Liver (tissue), 9 donors: ENCODE results near the gene ACOT12. TPM values are rescaled to one million over a fixed set of nuclear protein-coding genes. Genes with fewer than 3 reads are reported as not detected.

Experiments
- DNase-seq: peaks from one replicate; pipeline ENCODE4 v3.0.0-alpha.2; 2017; ENCODE audit warnings: low spot score
- H3K27ac ChIP-seq, 2 donors: one replicate each; pipeline ENCODE4 v1.7.0; 2013; ENCODE audit warnings: inconsistent platforms in 2 of 2, low read length in 2 of 2, control low read depth in 1 of 2, low read depth in 1 of 2, mild to moderate bottlenecking in 1 of 2
- H3K27me3 ChIP-seq, 4 donors: one replicate each; pipeline versions ENCODE4 v1.6.1 to v1.7.0; 2013; ENCODE audit warnings: low read length in 3 of 4, inconsistent platforms in 1 of 4, mild to moderate bottlenecking in 1 of 4, moderate library complexity in 1 of 4; ENCODE audit not compliant: control insufficient read depth in 4 of 4, insufficient read depth in 4 of 4
- H3K36me3 ChIP-seq, 4 donors: one replicate each; pipeline versions ENCODE4 v1.6.1 to v1.7.0; 2013; ENCODE audit warnings: low read length in 3 of 4, mild to moderate bottlenecking in 3 of 4, low read depth in 1 of 4, moderate library complexity in 1 of 4; ENCODE audit not compliant: control insufficient read depth in 4 of 4, insufficient read depth in 3 of 4
- H3K4me1 ChIP-seq, 4 donors: one replicate each; pipeline versions ENCODE4 v1.6.1 to v1.7.0; 2013; ENCODE audit warnings: low read length in 3 of 4, mild to moderate bottlenecking in 3 of 4, moderate library complexity in 1 of 4; ENCODE audit not compliant: control insufficient read depth in 4 of 4, insufficient read depth in 4 of 4
- H3K4me3 ChIP-seq, 3 donors: one replicate each; pipeline versions ENCODE4 v1.6.1 to v1.7.0; 2013; ENCODE audit warnings: low read length in 3 of 3, control low read depth in 1 of 3, low read depth in 1 of 3, mild to moderate bottlenecking in 1 of 3
- H3K9ac ChIP-seq, 2 donors: one replicate each; pipeline ENCODE4 v1.7.0; 2013; ENCODE audit warnings: low read length in 2 of 2, mild to moderate bottlenecking in 2 of 2, moderate library complexity in 2 of 2, control low read depth in 1 of 2, low read depth in 1 of 2
- H3K9me3 ChIP-seq, 4 donors: one replicate each; pipeline versions ENCODE4 v1.6.1 to v1.7.0; 2013; ENCODE audit warnings: low read length in 3 of 4; ENCODE audit not compliant: control insufficient read depth in 4 of 4
- EGR1 ChIP-seq, 2 donors: IDR thresholded peaks; 2 replicates each; pipeline ENCODE4 v1.6.1; 2016 to 2018; ENCODE audit warnings: antibody characterized with exemption in 2 of 2, low read depth in 2 of 2
- FOXA1 ChIP-seq: IDR thresholded peaks from 2 replicates; pipeline ENCODE4 v1.6.1; 2016; ENCODE audit warnings: antibody characterized with exemption
- FOXA2 ChIP-seq: IDR thresholded peaks from 2 replicates; pipeline ENCODE4 v1.6.1; 2016; ENCODE audit warnings: antibody characterized with exemption
- GABPA ChIP-seq, 2 donors: IDR thresholded peaks in 1 of 2; conservative IDR thresholded peaks in 1 of 2; 2 replicates each; pipeline ENCODE4 v1.6.1; 2016; ENCODE audit warnings: antibody characterized with exemption in 2 of 2, mild to moderate bottlenecking in 1 of 2, moderate library complexity in 1 of 2
- HNF4A ChIP-seq, 2 donors: conservative IDR thresholded peaks; 2 replicates each; pipeline ENCODE4 v1.6.1; 2016; ENCODE audit warnings: antibody characterized with exemption in 2 of 2, mild to moderate bottlenecking in 2 of 2
- HNF4G ChIP-seq: IDR thresholded peaks from 2 replicates; pipeline ENCODE4 v1.6.1; 2016; ENCODE audit warnings: antibody characterized with exemption
- JUND ChIP-seq, 2 donors: IDR thresholded peaks; 2 replicates each; pipeline ENCODE4 v1.6.1; 2016; ENCODE audit warnings: antibody characterized with exemption in 2 of 2
- NR2F2 ChIP-seq: IDR thresholded peaks from 2 replicates; pipeline ENCODE4 v1.6.1; 2016; ENCODE audit warnings: antibody characterized with exemption
- RAD21 ChIP-seq, 2 donors: IDR thresholded peaks; 2 replicates each; pipeline ENCODE4 v1.6.1; 2016; ENCODE audit warnings: antibody characterized with exemption in 2 of 2, mild to moderate bottlenecking in 2 of 2
- RXRA ChIP-seq, 2 donors: IDR thresholded peaks; 2 replicates each; pipeline ENCODE4 v1.6.1; 2017 to 2018; ENCODE audit warnings: antibody characterized with exemption in 2 of 2, mild to moderate bottlenecking in 1 of 2
- SP1 ChIP-seq: IDR thresholded peaks from 2 replicates; pipeline ENCODE4 v1.6.1; 2018; ENCODE audit warnings: antibody characterized with exemption, mild to moderate bottlenecking
- TAF1 ChIP-seq: conservative IDR thresholded peaks from 2 replicates; pipeline ENCODE4 v1.6.1; 2016; ENCODE audit warnings: antibody characterized with exemption, mild to moderate bottlenecking
- YY1 ChIP-seq: IDR thresholded peaks from 2 replicates; pipeline ENCODE4 v1.6.1; 2016; ENCODE audit warnings: antibody characterized with exemption, mild to moderate bottlenecking
- WGBS: extraction: QIAGEN DNeasy Blood & Tissue Kit; methylation state at CpG from one replicate; pipeline ENCODE4 v1.1.7; 2013; 5-methylcytosine and 5-hydroxymethylcytosine counted together
- polyA plus RNA-seq, 2 donors: library from polyadenylated mRNA; stranded (reverse) in 1 of 2; unstranded in 1 of 2; fragments of 200-250 nt in 1 of 2; fragments of >200 nt in 1 of 2; fragmentation: Nextera tagmentation in 1 of 2; extraction: Ambion mirVana in 1 of 2; gene quantifications; one replicate each; pipeline versions ENCODE4 v1.2.1 to v1.2.3, GENCODE V29; 2013 to 2015
- total RNA-seq, 2 donors: library from RNA; depleted of rRNA; stranded (reverse); fragments of >200 nt; gene quantifications; one replicate each; pipeline ENCODE4 v1.2.3, GENCODE V29; 2014
- TF ChIP-seq, protein P1 (sequence below): IDR thresholded peaks from 2 replicates; pipeline ENCODE4 v1.6.1; 2016; ENCODE audit warnings: antibody characterized with exemption
- TF ChIP-seq, protein P2 (sequence below): IDR thresholded peaks from 2 replicates; pipeline ENCODE4 v1.6.1; 2016; ENCODE audit warnings: antibody characterized with exemption
- TF ChIP-seq, protein P3 (sequence below): IDR thresholded peaks from 2 replicates; pipeline ENCODE4 v1.6.1; 2016; ENCODE audit warnings: antibody characterized with exemption
- donor health status: healthy.
- donor health status: healthy.
- donor health status: healthy.
- donor health status: healthy.
- donor health status: healthy.

The ACOT12 gene
- total and polyA plus RNA-seq, 4 donors: 16.9 to 76.4 (median 38.8) TPM

DNA sequence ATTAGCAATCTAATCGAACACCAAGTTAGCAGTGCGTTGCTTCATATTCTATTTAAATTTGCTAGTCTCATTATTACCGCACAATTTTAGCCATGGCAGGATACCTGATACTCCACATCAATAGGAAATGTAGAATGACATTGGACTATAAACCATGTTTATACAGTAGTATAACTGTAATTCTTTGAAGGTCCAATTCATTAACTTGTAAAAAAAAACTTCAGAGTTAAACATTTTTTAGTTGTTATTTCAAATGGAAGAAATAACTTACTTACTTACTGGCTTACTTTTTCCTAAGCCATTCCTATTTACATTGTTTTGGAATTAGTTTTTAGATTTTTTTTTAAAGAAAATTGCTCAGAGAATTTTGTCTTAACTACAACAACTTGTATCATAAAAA lies 35.4 kb upstream of the ACOT12 start:
- Histone ChIP-seq H3K4me1 (peaks cover 0 to 19% (median 5%) of the 10 kb centered on the region in 4 donors), H3K27ac (no peak overlapping the region), H3K27me3 (no peaks in the 10 kb centered on the region), H3K9ac (no peak overlapping the region), H3K36me3 (peaks cover 0 to 2% (median 0%) of the 10 kb centered on the region in 4 donors), H3K9me3 (no peaks in the 10 kb centered on the region), H3K4me3 (no peak overlapping the region)
- no peak for DNase-seq
- no peak for TF ChIP-seq FOXA2
- no peak for TF ChIP-seq EGR1 (IDR thresholded peaks at IDR 0.05; ENCODE audit: low read depth in 2 of 2)
- no peak for TF ChIP-seq TAF1
- WGBS: 92% methylated on average over 3 of the region's 3 CpGs

DNA sequence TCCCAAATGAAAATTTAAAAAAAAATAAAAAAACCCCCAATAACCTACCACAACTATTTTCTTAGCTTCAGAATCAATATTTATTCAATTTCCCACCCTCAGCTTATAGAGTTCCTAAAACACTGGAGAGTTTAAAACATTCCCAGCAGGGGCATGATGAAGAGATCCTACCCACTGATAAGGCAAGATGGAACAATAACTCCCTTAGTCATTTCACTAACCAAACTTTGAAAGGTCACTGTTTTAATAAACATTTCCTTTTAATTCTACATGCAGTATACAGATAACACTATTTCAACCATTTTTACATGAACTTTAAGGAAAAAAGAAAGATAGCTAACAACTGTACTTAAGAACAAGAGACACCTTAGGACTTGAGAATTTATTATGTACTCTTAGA lies 34.9 kb upstream of the ACOT12 start:
- Histone ChIP-seq H3K4me1 (peaks cover 0 to 19% (median 5%) of the 10 kb centered on the region in 4 donors), H3K27ac (no peak overlapping the region), H3K27me3 (no peaks in the 10 kb centered on the region), H3K9ac (no peak overlapping the region), H3K9me3 (no peaks in the 10 kb centered on the region), H3K4me3 (no peak overlapping the region), H3K36me3 (no peaks in the 10 kb centered on the region)
- TF ChIP-seq NR2F2 (no peak), GABPA (IDR thresholded peaks at IDR 0.05 in 1 of 2, conservative IDR thresholded peaks at IDR 0.05 in 1 of 2) (no peak), EGR1 (IDR thresholded peaks at IDR 0.05; ENCODE audit: low read depth in 2 of 2) (no peak), YY1 (no peak)
- no peak for DNase-seq

DNA sequence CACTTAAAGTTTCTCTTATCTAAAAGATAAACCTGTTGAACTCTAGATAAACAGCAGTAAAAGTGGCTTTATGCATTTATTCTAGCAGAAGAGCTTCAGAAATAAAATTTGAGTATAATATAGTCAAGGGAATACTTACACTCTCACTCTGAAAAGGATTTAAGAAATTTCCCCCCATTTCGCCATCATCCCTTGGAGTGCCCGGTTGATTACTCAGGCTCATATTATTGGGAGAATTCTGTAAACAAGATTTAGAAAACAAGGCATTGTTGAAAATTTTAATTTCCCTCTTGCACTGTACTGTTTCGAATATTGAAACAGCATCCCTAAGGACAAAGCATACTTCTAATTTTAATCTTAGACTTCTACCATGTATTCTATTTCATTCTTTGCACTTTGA lies 34.5 kb upstream of the ACOT12 start:
- no peak overlapping the region for H3K4me3 ChIP-seq
- TF ChIP-seq RXRA (IDR thresholded peaks at IDR 0.05) (no peak), FOXA1 (no peak), RAD21 (IDR thresholded peaks at IDR 0.05) (no peak), FOXA2 (no peak), SP1 (no peak), EGR1 (IDR thresholded peaks at IDR 0.05; ENCODE audit: low read depth in 2 of 2) (no peak), NR2F2 (no peak), YY1 (no peak), JUND (IDR thresholded peaks at IDR 0.05) (no peak), HNF4A (conservative IDR thresholded peaks at IDR 0.05) (no peak)
- TF ChIP-seq, protein P1, sequence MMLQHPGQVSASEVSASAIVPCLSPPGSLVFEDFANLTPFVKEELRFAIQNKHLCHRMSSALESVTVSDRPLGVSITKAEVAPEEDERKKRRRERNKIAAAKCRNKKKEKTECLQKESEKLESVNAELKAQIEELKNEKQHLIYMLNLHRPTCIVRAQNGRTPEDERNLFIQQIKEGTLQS: no peak
- TF ChIP-seq, protein P2, sequence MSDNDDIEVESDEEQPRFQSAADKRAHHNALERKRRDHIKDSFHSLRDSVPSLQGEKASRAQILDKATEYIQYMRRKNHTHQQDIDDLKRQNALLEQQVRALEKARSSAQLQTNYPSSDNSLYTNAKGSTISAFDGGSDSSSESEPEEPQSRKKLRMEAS: no peak
- 79% methylated on average over 3 of the region's 3 CpGs for WGBS
- DNase-seq: no peak
- H3K36me3 ChIP-seq: no peaks in the 10 kb centered on the region
- H3K9ac ChIP-seq: no peak overlapping the region
- H3K4me1 ChIP-seq: peaks cover 0 to 19% (median 5%) of the 10 kb centered on the region in 4 donors
- H3K27me3 ChIP-seq: no peaks in the 10 kb centered on the region
- H3K27ac ChIP-seq: no peak overlapping the region
- H3K9me3 ChIP-seq: no peaks in the 10 kb centered on the region

DNA sequence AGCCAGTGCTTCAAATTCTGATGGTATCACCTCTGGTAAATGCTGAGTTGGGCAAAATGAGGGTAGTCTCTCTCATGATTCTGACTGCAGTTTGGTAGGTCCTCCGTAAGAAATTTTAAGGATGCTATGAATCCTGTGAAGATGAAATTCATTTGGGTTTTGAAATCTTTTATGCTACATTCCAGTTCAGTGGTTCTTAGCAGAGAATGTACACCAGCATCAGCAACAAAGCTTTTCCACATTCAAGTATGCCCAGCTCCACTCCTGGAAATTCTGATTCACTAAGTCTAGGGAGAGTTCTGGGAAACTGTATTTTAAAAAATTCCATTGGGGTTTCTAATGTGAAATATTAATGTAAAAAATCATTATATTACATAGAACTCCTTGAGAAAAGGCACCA lies 33.6 kb upstream of the ACOT12 start:
- Histone ChIP-seq H3K36me3 (no peaks in the 10 kb centered on the region), H3K4me1 (peaks cover 2 to 24% (median 5%) of the 10 kb centered on the region in 4 donors), H3K4me3 (no peak overlapping the region), H3K27ac (no peak overlapping the region), H3K27me3 (no peaks in the 10 kb centered on the region), H3K9me3 (no peaks in the 10 kb centered on the region), H3K9ac (no peak overlapping the region)
- no peak for DNase-seq
- TF ChIP-seq YY1: no peak
- TF ChIP-seq, protein P3, sequence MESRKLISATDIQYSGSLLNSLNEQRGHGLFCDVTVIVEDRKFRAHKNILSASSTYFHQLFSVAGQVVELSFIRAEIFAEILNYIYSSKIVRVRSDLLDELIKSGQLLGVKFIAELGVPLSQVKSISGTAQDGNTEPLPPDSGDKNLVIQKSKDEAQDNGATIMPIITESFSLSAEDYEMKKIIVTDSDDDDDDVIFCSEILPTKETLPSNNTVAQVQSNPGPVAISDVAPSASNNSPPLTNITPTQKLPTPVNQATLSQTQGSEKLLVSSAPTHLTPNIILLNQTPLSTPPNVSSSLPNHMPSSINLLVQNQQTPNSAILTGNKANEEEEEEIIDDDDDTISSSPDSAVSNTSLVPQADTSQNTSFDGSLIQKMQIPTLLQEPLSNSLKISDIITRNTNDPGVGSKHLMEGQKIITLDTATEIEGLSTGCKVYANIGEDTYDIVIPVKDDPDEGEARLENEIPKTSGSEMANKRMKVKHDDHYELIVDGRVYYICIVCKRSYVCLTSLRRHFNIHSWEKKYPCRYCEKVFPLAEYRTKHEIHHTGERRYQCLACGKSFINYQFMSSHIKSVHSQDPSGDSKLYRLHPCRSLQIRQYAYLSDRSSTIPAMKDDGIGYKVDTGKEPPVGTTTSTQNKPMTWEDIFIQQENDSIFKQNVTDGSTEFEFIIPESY: no peak
- no peak for TF ChIP-seq HNF4A (conservative IDR thresholded peaks at IDR 0.05)
- TF ChIP-seq EGR1 (IDR thresholded peaks at IDR 0.05; ENCODE audit: low read depth in 2 of 2): no peak
- TF ChIP-seq NR2F2: no peak
- TF ChIP-seq FOXA1: no peak
- no peak for TF ChIP-seq TAF1
- TF ChIP-seq GABPA (IDR thresholded peaks at IDR 0.05 in 1 of 2, conservative IDR thresholded peaks at IDR 0.05 in 1 of 2): no peak
- TF ChIP-seq, protein P1: no peak
- TF ChIP-seq, protein P2: no peak
- TF ChIP-seq RAD21 (IDR thresholded peaks at IDR 0.05): no peak
- no peak for TF ChIP-seq HNF4G
- 99% methylated on average over 1 of the region's 1 CpG for WGBS
